ENCODE results near the gene CACNB3. TPM values are rescaled to one million over a fixed set of nuclear protein-coding genes. Genes with fewer than 3 reads are reported as not detected.
A peak's percentile ranks its signal among the peaks of the same experiment; 100 is the strongest.
"Not testable (repeated sequence)": the region's sequence is repeated elsewhere in the genome, so short reads cannot be mapped to it uniquely, and the experiment has no call there.

Gene CACNB3
- total and polyA plus RNA-seq, 12 donors = 2.2 to 13.5 (median 4.6) TPM

- no peak for ATAC-seq
- TF ChIP-seq, protein P1, sequence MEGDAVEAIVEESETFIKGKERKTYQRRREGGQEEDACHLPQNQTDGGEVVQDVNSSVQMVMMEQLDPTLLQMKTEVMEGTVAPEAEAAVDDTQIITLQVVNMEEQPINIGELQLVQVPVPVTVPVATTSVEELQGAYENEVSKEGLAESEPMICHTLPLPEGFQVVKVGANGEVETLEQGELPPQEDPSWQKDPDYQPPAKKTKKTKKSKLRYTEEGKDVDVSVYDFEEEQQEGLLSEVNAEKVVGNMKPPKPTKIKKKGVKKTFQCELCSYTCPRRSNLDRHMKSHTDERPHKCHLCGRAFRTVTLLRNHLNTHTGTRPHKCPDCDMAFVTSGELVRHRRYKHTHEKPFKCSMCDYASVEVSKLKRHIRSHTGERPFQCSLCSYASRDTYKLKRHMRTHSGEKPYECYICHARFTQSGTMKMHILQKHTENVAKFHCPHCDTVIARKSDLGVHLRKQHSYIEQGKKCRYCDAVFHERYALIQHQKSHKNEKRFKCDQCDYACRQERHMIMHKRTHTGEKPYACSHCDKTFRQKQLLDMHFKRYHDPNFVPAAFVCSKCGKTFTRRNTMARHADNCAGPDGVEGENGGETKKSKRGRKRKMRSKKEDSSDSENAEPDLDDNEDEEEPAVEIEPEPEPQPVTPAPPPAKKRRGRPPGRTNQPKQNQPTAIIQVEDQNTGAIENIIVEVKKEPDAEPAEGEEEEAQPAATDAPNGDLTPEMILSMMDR (IDR thresholded peaks at IDR 0.05) = no peak
- no peaks in the 10 kb centered on the region for H3K9me3 ChIP-seq
- intact Hi-C loops (cut with DNase I) = no loop called here
- DNase-seq = no peak
- H3K4me3 ChIP-seq = no peak overlapping the region
- WGBS, 2 donors = 86 to 88% methylated on average over 12 of the region's 12 CpGs
- no peaks in the 10 kb centered on the region for H3K27me3 ChIP-seq
- H3K36me3 ChIP-seq = peaks cover 7 to 100% (median 82%) of the 10 kb centered on the region in 9 donors
- H3K4me1 ChIP-seq = no peaks in the 10 kb centered on the region
- no peak overlapping the region for H3K27ac ChIP-seq
Measured at GRCh38 chr12:48832321-48833060, 14.2 kb downstream of the CACNB3 start.

DNA sequence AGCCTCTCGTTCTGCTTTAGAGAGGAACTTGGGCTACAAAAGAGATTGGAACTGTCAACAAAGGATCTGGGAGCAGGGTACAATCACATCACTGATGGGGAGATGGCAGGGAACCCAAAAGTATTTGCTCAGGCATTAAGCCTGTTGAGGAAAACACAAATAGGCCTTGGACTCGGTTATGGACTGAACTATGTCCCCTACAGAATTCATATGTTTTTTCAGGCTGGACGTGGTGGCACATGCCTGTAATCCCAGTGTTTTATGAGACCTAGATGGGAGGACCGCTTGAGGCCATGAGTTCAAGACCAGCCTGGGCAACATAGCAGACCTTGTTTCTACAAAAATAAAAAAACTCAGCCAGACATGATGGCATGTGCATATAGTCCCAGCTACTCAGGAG lies 19.8 kb downstream of the CACNB3 start:
- Histone ChIP-seq H3K4me1 (no peaks in the 10 kb centered on the region), H3K4me3 (no peak overlapping the region), H3K36me3 (peaks cover 7 to 89% (median 64%) of the 10 kb centered on the region in 9 donors), H3K9me3 (no peaks in the 10 kb centered on the region), H3K27ac (no peak overlapping the region), H3K27me3 (no peaks in the 10 kb centered on the region)
- TF ChIP-seq, protein P1 (IDR thresholded peaks at IDR 0.05) = no peak
- WGBS, 2 donors = 89 to 90% methylated on average over 4 of the region's 4 CpGs
- DNase-seq (no peak), ATAC-seq (no peak)
- intact Hi-C loops (cut with DNase I) = no loop called here

- H3K4me3 ChIP-seq; H3K9me3 ChIP-seq; intact Hi-C loops (cut with DNase I); H3K27ac ChIP-seq; DNase-seq; H3K4me1 ChIP-seq; ATAC-seq; H3K27me3 ChIP-seq: not testable (repeated sequence)
- H3K36me3 ChIP-seq = peaks cover 4 to 88% (median 55%) of the 10 kb centered on the region in 9 donors
- 95% methylated on average over 15 to 29 of the region's 29 CpGs for WGBS, 2 donors
Measured at GRCh38 chr12:48842021-48842420, 23.7 kb downstream of the CACNB3 start.

DNA sequence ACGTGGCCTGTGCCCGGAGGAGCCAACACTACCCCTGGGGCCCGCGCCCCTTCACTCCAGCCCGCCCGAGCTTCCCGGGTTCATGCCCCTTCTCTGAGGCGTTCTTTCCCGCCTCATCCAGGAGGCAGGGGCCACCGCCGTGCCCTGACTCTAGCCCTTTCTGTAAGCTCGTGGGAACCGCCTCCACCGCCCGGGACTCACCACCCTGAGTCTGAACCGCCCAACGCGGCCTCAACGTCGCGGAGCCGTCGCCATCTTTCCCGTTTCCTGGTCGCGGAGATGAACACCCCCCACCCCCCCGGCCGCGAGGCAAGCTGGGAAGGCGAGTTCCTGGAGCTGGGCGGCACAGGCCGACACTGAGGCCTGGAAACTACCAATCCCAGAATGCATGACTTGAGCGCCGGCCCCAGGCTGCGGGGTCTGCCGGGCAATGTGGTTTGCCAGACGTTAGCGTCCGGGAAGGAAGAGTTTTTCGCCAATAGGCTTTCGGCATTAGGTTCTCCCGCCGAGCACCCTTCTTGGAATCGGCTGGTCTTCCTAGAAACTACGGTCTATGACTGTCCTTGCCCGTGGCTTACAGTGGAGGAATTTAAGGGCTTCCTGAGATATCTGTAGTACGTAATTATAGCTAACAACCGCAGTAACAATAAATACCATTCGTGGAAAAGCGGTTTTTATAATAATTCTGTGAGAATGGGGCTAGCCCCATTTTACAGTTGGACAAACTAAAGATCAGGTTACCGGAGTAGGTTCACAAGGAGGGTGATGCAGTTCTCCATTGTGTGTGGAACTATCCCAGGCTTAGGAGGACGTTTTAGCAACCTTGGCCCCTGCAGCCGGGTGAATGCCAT lies 33.8 kb downstream of the CACNB3 start, which contains the start of gene DDX23:
Gene DDX23, minus strand, starts transcription at position 281 of the 851 bp plus-strand sequence. CDS start 6,381 bp downstream, outside the sequence.
- ATAC-seq (peak; percentile 98 to 99 (median 98)), DNase-seq (peak; percentile 92 to 96)
- H3K4me3 ChIP-seq = peak within 1 kb of the TSS; percentile 63 to 96 (median 87)
- no peaks in the 10 kb centered on the region for H3K9me3 ChIP-seq
- intact Hi-C loops (cut with DNase I) = loop anchor here in 6 of 10 donors (2.0 to 10.0 kb wide), 7 partner anchors 39 to 145 kb away; partner anchors contain the start of gene DDN (in 2 of the 6)
- H3K4me1 ChIP-seq = peaks cover 4 to 30% (median 24%) of the 10 kb centered on the region in 9 donors
- WGBS, 2 donors = 0 to 1% methylated on average over 53 of the region's 53 CpGs
- H3K36me3 ChIP-seq = peaks cover 0 to 33% (median 0%) of the 10 kb centered on the region in 9 donors
- TF ChIP-seq, protein P1 (IDR thresholded peaks at IDR 0.05) = no peak
- peak within 1 kb of the TSS; percentile 57 to 97 (median 87) for H3K27ac ChIP-seq
- H3K27me3 ChIP-seq = no peaks in the 10 kb centered on the region

Data from heart right ventricle (tissue), 16 donors.